ENCODE results near the gene CCNF. TPM values are rescaled to one million over a fixed set of nuclear protein-coding genes. Genes with fewer than 3 reads are reported as not detected.

Gene CCNF
- total RNA-seq, 1 experiment from 2014 or later, result 76.1 TPM

DNA sequence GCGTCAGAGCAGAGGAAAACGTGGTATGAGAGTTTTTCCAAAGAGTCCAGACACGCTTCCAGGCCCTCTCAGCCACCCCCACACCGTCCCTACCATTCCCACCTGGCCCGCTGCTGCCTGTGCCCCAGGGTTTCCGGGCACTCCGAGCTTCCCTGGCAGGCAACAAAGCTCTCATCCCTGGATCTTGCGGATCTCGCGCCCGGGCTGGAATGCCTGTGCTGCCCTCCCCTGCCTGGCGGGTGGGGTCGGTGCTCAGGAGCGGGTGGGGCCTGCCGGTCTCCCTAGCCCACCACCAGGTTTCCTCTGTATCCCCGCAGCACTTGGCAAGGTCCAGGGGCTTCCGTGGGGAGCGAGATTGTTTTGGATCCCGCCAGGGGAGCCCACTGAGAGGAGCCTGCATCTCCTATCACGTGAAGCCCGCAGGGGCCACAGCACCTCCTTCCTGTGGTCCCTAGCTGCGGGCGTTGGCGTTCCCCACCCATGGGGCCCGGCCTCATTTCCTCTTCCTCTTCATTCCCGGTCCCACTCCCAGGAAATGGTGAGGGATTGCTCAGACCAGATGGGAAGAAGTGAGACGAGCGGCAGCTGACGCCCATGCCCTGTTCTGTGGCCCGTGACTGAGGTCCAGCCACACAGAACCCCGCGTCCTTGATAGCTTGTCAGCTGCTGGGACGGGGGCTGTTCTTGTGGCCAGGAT is 56.7 kb downstream of the CCNF start:
- no peak for TF ChIP-seq EZH2 (IDR thresholded peaks at IDR 0.05; ENCODE audit: borderline replicate concordance, low read depth, low read length, poor library complexity, severe bottlenecking)
- H3K4me3 ChIP-seq (ENCODE audit: low read depth, low read length, poor library complexity, severe bottlenecking), result no peak overlapping the region
- H3K27ac ChIP-seq (ENCODE audit: low read depth, low read length, poor library complexity, severe bottlenecking), result peak overlapping the region; percentile 8
- no peaks in the 10 kb centered on the region for H3K36me3 ChIP-seq (ENCODE audit: insufficient read depth, low read length, poor library complexity, severe bottlenecking)
- H3K4me1 ChIP-seq (ENCODE audit: insufficient read depth, low read length, poor library complexity, severe bottlenecking), result no peaks in the 10 kb centered on the region
- no TSS peak for BruUV-seq (replicated peaks)
- ChIA-PET POLR2A (ENCODE audit: low non-redundant PET) (no interaction called here), CTCF (no interaction called here)
- H3K27me3 ChIP-seq (replicated peaks; ENCODE audit: insufficient read depth, low read depth, low read length, poor library complexity), result no peaks in the 10 kb centered on the region
- no peaks in the 10 kb centered on the region for H3K9me3 ChIP-seq (ENCODE audit: low read depth, low read length, poor library complexity, severe bottlenecking)
- no peak for DNase-seq (ENCODE audit: low spot score)
- intact Hi-C loops (cut with micrococcal nuclease; ENCODE audit: unreplicated experiment), result no loop called here

DNA sequence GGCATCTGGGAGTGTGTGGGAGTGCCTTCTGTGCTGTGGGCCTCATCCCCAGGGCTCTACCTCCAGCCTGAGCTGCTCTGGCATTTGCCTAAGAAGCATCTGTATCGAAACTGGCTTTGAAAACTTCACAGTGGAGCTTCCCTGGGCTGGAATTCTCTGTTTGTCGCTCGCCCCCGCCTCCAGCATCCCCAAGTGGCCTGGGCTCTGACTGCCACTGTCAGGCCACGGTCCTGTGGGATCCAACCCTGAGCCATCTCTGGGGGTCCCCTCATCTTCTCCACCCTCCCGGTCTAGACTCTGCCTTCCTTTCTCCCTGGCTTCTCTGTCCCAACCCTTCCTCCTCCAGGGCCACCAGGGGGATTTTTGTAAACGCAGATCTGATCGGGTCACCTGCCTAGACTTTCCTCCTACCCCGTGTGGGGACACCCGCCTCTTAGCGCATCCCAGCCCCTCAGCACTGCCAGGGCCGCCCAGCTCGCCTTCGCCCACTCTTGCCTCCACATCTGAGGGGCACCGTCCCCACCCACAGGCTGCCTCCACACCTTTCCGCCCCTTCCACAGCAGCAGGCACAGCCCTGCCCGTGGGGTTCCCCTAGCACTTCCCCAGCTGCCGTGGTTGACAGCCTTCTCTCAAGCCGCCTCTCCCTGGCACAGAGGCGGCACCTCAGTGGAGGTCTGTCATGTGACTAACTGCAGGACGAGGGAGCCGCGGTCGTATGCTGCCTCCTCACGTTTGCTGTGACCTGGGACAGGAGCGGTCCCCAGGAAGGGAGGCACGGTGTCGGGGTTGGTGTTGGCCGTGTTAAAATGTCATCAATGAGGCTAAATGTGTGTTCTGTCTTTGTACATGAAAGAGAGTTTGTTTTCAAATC is 57.6 kb downstream of the CCNF start:
- H3K27me3 ChIP-seq (replicated peaks; ENCODE audit: insufficient read depth, low read depth, low read length, poor library complexity), result no peaks in the 10 kb centered on the region
- TF ChIP-seq, protein P1, sequence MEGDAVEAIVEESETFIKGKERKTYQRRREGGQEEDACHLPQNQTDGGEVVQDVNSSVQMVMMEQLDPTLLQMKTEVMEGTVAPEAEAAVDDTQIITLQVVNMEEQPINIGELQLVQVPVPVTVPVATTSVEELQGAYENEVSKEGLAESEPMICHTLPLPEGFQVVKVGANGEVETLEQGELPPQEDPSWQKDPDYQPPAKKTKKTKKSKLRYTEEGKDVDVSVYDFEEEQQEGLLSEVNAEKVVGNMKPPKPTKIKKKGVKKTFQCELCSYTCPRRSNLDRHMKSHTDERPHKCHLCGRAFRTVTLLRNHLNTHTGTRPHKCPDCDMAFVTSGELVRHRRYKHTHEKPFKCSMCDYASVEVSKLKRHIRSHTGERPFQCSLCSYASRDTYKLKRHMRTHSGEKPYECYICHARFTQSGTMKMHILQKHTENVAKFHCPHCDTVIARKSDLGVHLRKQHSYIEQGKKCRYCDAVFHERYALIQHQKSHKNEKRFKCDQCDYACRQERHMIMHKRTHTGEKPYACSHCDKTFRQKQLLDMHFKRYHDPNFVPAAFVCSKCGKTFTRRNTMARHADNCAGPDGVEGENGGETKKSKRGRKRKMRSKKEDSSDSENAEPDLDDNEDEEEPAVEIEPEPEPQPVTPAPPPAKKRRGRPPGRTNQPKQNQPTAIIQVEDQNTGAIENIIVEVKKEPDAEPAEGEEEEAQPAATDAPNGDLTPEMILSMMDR (conservative IDR thresholded peaks at IDR 0.05; ENCODE audit: low read depth, low read length), result 0 out of 2 replicates have a peak, but pooled peaks have one; percentile 12
- TF ChIP-seq EZH2 (IDR thresholded peaks at IDR 0.05; ENCODE audit: borderline replicate concordance, low read depth, low read length, poor library complexity, severe bottlenecking), result no peak
- no peaks in the 10 kb centered on the region for H3K9me3 ChIP-seq (ENCODE audit: low read depth, low read length, poor library complexity, severe bottlenecking)
- intact Hi-C loops (cut with micrococcal nuclease; ENCODE audit: unreplicated experiment), result no loop called here
- no TSS peak for BruUV-seq (replicated peaks)
- POLR2A ChIA-PET (ENCODE audit: low non-redundant PET), result no interaction called here
- peak overlapping the region; percentile 16 for H3K27ac ChIP-seq (ENCODE audit: low read depth, low read length, poor library complexity, severe bottlenecking)
- CTCF ChIA-PET, result no interaction called here
- H3K4me3 ChIP-seq (ENCODE audit: low read depth, low read length, poor library complexity, severe bottlenecking), result no peak overlapping the region
- no peaks in the 10 kb centered on the region for H3K36me3 ChIP-seq (ENCODE audit: insufficient read depth, low read length, poor library complexity, severe bottlenecking)
- no peak for DNase-seq (ENCODE audit: low spot score)
- H3K4me1 ChIP-seq (ENCODE audit: insufficient read depth, low read length, poor library complexity, severe bottlenecking), result no peaks in the 10 kb centered on the region

- H3K27me3 ChIP-seq (replicated peaks; ENCODE audit: insufficient read depth, low read depth, low read length, poor library complexity), result no peaks in the 10 kb centered on the region
- no peak overlapping the region for H3K4me3 ChIP-seq (ENCODE audit: low read depth, low read length, poor library complexity, severe bottlenecking)
- intact Hi-C loops (cut with micrococcal nuclease; ENCODE audit: unreplicated experiment), result no loop called here
- no peak for TF ChIP-seq EZH2 (IDR thresholded peaks at IDR 0.05; ENCODE audit: borderline replicate concordance, low read depth, low read length, poor library complexity, severe bottlenecking)
- POLR2A ChIA-PET (ENCODE audit: low non-redundant PET), result no interaction called here
- no peak overlapping the region for H3K27ac ChIP-seq (ENCODE audit: low read depth, low read length, poor library complexity, severe bottlenecking)
- BruUV-seq (replicated peaks), result no TSS peak
- no peaks in the 10 kb centered on the region for H3K4me1 ChIP-seq (ENCODE audit: insufficient read depth, low read length, poor library complexity, severe bottlenecking)
- H3K36me3 ChIP-seq (ENCODE audit: insufficient read depth, low read length, poor library complexity, severe bottlenecking), result no peaks in the 10 kb centered on the region
- H3K9me3 ChIP-seq (ENCODE audit: low read depth, low read length, poor library complexity, severe bottlenecking), result no peaks in the 10 kb centered on the region
- CTCF ChIA-PET, result no interaction called here
- no peak for DNase-seq (ENCODE audit: low spot score)
These were observed 58.2 kb downstream of the CCNF start for GRCh38 chr16:2487517-2487842.

- Histone ChIP-seq H3K27ac (ENCODE audit: low read depth, low read length, poor library complexity, severe bottlenecking) (no peak overlapping the region), H3K36me3 (ENCODE audit: insufficient read depth, low read length, poor library complexity, severe bottlenecking) (no peaks in the 10 kb centered on the region), H3K9me3 (ENCODE audit: low read depth, low read length, poor library complexity, severe bottlenecking) (no peaks in the 10 kb centered on the region), H3K4me3 (ENCODE audit: low read depth, low read length, poor library complexity, severe bottlenecking) (no peak overlapping the region), H3K27me3 (replicated peaks; ENCODE audit: insufficient read depth, low read depth, low read length, poor library complexity) (no peaks in the 10 kb centered on the region), H3K4me1 (ENCODE audit: insufficient read depth, low read length, poor library complexity, severe bottlenecking) (no peaks in the 10 kb centered on the region)
- POLR2A ChIA-PET (ENCODE audit: low non-redundant PET), result no interaction called here
- TF ChIP-seq EZH2 (IDR thresholded peaks at IDR 0.05; ENCODE audit: borderline replicate concordance, low read depth, low read length, poor library complexity, severe bottlenecking), result no peak
- TF ChIP-seq, protein P1 (conservative IDR thresholded peaks at IDR 0.05; ENCODE audit: low read depth, low read length), result no peak
- no TSS peak for BruUV-seq (replicated peaks)
- DNase-seq (ENCODE audit: low spot score), result no peak
- CTCF ChIA-PET, result interaction anchor here (0.8 kb wide), 1 partner anchor 13 kb away, joined by 10 read pairs; no protein-coding TSS in a partner anchor
- intact Hi-C loops (cut with micrococcal nuclease; ENCODE audit: unreplicated experiment), result no loop called here
These were observed 58.8 kb downstream of the CCNF start for GRCh38 chr16:2487903-2488531.

Measured in A673 (cell line).